ENCODE data around the gene SLC6A18.

DNA sequence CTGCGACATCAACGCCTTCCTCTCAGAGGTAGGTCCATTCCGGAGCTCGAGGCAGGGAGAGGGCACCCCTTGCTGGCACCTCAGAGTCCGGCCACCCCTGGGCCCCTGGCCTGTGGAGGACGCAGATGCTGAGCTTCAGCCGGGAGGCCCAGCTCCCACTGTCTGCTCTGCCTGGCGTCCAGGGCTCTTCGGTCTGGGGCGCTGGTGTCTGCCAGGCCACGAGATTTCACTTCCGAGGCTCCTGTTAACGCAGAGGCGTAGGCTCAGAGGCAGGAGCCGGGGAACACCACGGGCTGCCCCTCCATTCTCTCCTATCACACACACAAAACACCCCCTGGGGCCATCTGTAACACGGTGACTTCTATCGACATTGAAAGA is 8.3 kb upstream of the SLC6A18 start:
- TF ChIP-seq, protein P1, sequence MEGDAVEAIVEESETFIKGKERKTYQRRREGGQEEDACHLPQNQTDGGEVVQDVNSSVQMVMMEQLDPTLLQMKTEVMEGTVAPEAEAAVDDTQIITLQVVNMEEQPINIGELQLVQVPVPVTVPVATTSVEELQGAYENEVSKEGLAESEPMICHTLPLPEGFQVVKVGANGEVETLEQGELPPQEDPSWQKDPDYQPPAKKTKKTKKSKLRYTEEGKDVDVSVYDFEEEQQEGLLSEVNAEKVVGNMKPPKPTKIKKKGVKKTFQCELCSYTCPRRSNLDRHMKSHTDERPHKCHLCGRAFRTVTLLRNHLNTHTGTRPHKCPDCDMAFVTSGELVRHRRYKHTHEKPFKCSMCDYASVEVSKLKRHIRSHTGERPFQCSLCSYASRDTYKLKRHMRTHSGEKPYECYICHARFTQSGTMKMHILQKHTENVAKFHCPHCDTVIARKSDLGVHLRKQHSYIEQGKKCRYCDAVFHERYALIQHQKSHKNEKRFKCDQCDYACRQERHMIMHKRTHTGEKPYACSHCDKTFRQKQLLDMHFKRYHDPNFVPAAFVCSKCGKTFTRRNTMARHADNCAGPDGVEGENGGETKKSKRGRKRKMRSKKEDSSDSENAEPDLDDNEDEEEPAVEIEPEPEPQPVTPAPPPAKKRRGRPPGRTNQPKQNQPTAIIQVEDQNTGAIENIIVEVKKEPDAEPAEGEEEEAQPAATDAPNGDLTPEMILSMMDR (conservative IDR thresholded peaks at IDR 0.05) = no peak
- TF ChIP-seq ZFX (IDR thresholded peaks at IDR 0.05) = no peak
